HepG2 (cell line): ENCODE measurements around the gene FRMPD2. TPM values are rescaled to one million over a fixed set of nuclear protein-coding genes. Genes with fewer than 3 reads are reported as not detected.
"Not testable (repeated sequence)": the region's sequence is repeated elsewhere in the genome, so short reads cannot be mapped to it uniquely, and the experiment has no call there.

ENCODE experiments used
- ATAC-seq: fragments of 200-7000 bp; cut with Tn5 transposase; 3 replicates; pipeline ENCODE4 v1.9.1; 2020; ENCODE audit warnings: mild to moderate bottlenecking, moderate library complexity
- BruUV-seq: library from RNA; stranded (reverse); fragments of 400-500 nt; replicated peaks from 2 replicates; lab custom pipeline; 2021; lab: Mats Ljungman, UMichigan
- CTCF ChIA-PET: fragments of 300-600 bp; formaldehyde crosslinking; extraction: SDS; loops from one replicate; lab custom pipeline; 2021; ENCODE audit warnings: low total read pairs, inconsistent platforms, low intra/inter-chr PET ratio; lab: Yijun Ruan, JAX
- POLR2A ChIA-PET: fragments of 350-600 bp; sonication (Branson Sonifier 250); formaldehyde crosslinking; loops from one replicate; lab custom pipeline; 2020; ENCODE audit warnings: antibody characterized with exemption, inconsistent platforms; lab: Yijun Ruan, JAX
- DNase-seq: peaks from one replicate; pipeline ENCODE4 v3.0.0-alpha.2; 2015; ENCODE audit warnings: low spot score
- FAIRE-seq: peaks from 3 replicates; lab custom pipeline; 2011; peaks lifted over from hg19 to GRCh38; lab: Jason Lieb, UNC
- H2AFZ ChIP-seq: one replicate; pipeline ENCODE4 v1.6.1; 2011; ENCODE audit warnings: low read length, inconsistent platforms
- H3K27ac ChIP-seq: fragments of 300-600 bp; 3 replicates; pipeline ENCODE4 v1.8.0; 2011; ENCODE audit warnings: mixed run types, mild to moderate bottlenecking, mixed read lengths, low read length, inconsistent platforms; ENCODE audit not compliant: insufficient read depth; ENCODE audit errors: extremely low read length
- H3K27me3 ChIP-seq, 2 experiments: fragments of 200-600 bp in 1 of 2; 2 replicates in 1 of 2; 3 replicates in 1 of 2; pipeline versions ENCODE4 v1.6.0 to v1.8.0; 2011; ENCODE audit warnings: low read length in 2 of 2, mild to moderate bottlenecking in 2 of 2, moderate library complexity in 2 of 2, inconsistent platforms in 1 of 2; ENCODE audit not compliant: insufficient read depth in 2 of 2, control insufficient read depth in 1 of 2
- H3K36me3 ChIP-seq, 2 experiments: fragments of 200-600 bp in 1 of 2; replicated peaks in 1 of 2; 2 replicates in 1 of 2; 3 replicates in 1 of 2; pipeline versions ENCODE4 v1.5.1 to v1.8.0; 2011; ENCODE audit warnings: low read length in 2 of 2, inconsistent platforms in 1 of 2; ENCODE audit not compliant: insufficient read depth in 2 of 2, control insufficient read depth in 1 of 2
- H3K4me1 ChIP-seq: 2 replicates; pipeline ENCODE4 v1.5.1; 2012; ENCODE audit warnings: low read length, inconsistent platforms; ENCODE audit not compliant: insufficient read depth
- H3K4me2 ChIP-seq: 2 replicates; pipeline ENCODE4 v1.6.0; 2011; ENCODE audit warnings: low read depth, low read length, inconsistent platforms
- H3K4me3 ChIP-seq, 3 experiments: fragments of 200-600 bp in 1 of 3; sonication (generic), shearing (Covaris generic) in 1 of 3; replicated peaks in 1 of 3; 2 replicates each; pipeline ENCODE4 v1.5.1; 2011 to 2016; ENCODE audit warnings: low read length in 3 of 3, inconsistent platforms in 2 of 3, low read depth in 2 of 3, mild to moderate bottlenecking in 2 of 3, control low read depth in 1 of 3, mixed read lengths in 1 of 3; ENCODE audit not compliant: insufficient read depth in 1 of 3
- H3K79me2 ChIP-seq: one replicate; pipeline ENCODE4 v1.6.1; 2011; ENCODE audit warnings: low read length, inconsistent platforms; ENCODE audit not compliant: insufficient read depth
- H3K9ac ChIP-seq: 2 replicates; pipeline ENCODE4 v1.6.0; 2011; ENCODE audit warnings: mild to moderate bottlenecking, low read depth, low read length, inconsistent platforms; ENCODE audit not compliant: insufficient read depth
- H3K9me3 ChIP-seq: 2 replicates; pipeline ENCODE4 v1.5.1; 2012; ENCODE audit warnings: mild to moderate bottlenecking, low read length
- H4K20me1 ChIP-seq: 2 replicates; pipeline ENCODE4 v1.6.0; 2011; ENCODE audit warnings: inconsistent platforms, mild to moderate bottlenecking, low read length, moderate library complexity; ENCODE audit not compliant: insufficient read depth
- WGBS: methylation state at CpG from one replicate; pipeline ENCODE4 v1.1.6; 2017; ENCODE audit warnings: low lambda C conversion rate; 5-methylcytosine and 5-hydroxymethylcytosine counted together
- in situ Hi-C: cut with HindIII; loops from 2 replicates; pipeline ENCODE4 v1.10.0; 2017; ENCODE audit warnings: low pct_unique_long_range_greater_than_20kb; ENCODE audit not compliant: extremely low pct_ligation_motif_present
- intact Hi-C: fragments of 100-400 bp; cut with micrococcal nuclease; formaldehyde crosslinking; loops from one replicate; pipeline ENCODE4 v1.10.0; 2022; ENCODE audit not compliant: unreplicated experiment
- polyA plus RNA-seq, 8 experiments: library from polyadenylated mRNA; depleted of rRNA in 3 of 8; stranded (reverse) in 7 of 8; unstranded in 1 of 8; fragments of >200 nt; fragmentation: Illumina TruSeq in 4 of 8; extraction: Trizol in 4 of 8; gene quantifications; 2 replicates each; pipeline versions ENCODE4 v1.2.1 to v1.2.3, GENCODE V29; 2011 to 2016; ENCODE audit warnings: low read depth in 4 of 8, missing spikeins in 1 of 8, mixed read lengths in 1 of 8; ENCODE audit not compliant: insufficient read depth in 1 of 8
- total RNA-seq, 5 experiments: library from RNA; depleted of rRNA; stranded (reverse); fragments of >200 nt; fragmentation: Illumina TruSeq; extraction: Trizol; gene quantifications; 2 replicates each; pipeline ENCODE4 v1.2.3, GENCODE V29; 2016; ENCODE audit warnings: low read depth in 1 of 5

Gene FRMPD2
- total and polyA plus RNA-seq, 2 of the 13 experiments (the other 11 are each of a cell fraction or from before 2014, with no cell fraction given) = 0.45 to 1.3 TPM

DNA sequence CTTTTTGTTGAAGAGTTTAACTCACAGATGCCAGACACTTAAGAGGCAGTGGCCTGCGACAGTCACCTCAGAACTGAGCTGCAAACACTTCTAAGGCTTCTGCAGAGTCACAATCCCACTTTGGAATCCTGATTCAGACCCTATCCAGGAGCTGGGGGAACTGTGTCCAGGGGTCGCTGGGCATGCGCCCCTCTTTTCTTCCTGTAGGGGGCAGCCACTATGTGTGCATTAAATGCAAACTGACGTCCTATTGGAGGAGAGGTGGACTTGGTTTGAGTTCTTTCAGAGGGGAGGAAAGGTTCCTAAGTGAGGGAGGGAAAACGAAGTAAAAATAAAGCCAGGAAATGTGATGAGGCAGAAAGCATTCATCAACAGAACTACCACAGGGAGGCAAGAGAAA is 113.8 kb downstream of the FRMPD2 start:
- H2AFZ ChIP-seq, H3K27ac ChIP-seq, H3K79me2 ChIP-seq, H3K9me3 ChIP-seq, H3K4me2 ChIP-seq, intact Hi-C loops, DNase-seq, FAIRE-seq, POLR2A ChIA-PET, CTCF ChIA-PET, H3K4me3 ChIP-seq, BruUV-seq, H4K20me1 ChIP-seq, H3K27me3 ChIP-seq, H3K4me1 ChIP-seq, H3K9ac ChIP-seq, H3K36me3 ChIP-seq, in situ Hi-C loops: not testable (repeated sequence)
- peak; percentile 80 for ATAC-seq
- 0% methylated on average over 2 of the region's 5 CpGs for WGBS

DNA sequence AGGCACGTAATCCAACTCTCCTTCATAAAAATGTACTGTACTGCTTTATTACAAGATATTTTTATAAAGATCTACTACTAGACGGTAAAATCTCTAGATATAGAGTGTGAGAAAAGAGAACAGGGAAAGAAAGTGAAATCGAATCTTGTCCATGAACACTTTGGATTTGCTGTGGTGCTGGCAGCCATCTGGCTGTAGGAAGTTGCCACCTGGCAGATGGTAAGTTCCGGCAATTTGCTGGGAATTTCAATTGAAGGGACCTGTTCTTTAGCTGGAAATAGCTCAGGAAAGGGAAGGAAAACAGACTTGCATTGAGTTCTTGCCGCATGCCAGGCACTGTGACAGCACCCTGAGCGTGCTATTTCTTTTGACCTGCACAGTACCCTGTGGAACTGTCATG is 114.3 kb downstream of the FRMPD2 start:
- CTCF ChIA-PET, BruUV-seq: not testable (repeated sequence)

DNA sequence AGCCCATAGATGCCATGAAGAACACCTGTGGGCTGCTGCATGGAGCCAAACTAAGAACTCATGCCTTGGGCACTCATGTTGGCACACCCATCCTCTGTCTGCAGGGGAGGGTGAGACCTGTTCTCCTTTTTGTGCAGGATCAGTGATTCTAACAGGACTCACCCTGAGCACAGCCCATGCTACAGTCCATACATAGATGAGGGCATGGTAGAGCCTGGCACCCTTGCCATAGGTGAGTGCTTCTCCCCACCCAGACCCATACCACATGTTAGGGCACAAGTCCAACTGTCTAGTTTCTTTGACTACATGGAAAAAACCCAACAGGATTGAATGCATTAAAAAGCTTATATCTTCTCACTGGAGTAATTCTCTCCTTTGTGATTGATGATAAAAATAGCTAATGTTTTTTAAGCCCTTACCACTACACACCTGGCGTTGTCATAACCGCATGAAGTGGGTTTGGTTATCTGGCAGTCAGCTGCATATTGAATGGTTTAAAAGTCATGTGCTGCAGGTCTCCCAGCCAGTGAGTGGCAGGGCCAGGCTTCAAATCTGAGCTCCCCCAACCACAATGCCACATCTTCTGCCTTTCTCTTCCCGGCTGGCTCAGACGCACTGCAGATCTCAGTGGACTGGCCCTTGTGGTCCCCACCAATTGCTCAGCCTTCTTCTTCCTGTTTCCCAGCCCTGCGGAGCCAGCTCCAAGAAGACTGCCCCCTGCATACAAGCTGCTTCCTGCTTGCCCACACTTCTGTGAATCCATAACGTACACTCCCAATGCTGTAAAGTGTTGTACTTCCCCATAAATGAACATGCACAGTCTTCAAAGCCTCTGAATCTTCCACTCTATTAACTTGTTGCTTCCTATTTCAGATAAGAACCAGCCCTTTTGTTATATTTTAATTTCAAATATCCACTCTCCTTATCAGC is 120.0 kb downstream of the FRMPD2 start:
- H3K4me3 ChIP-seq, in situ Hi-C loops, ATAC-seq, H3K9me3 ChIP-seq, POLR2A ChIA-PET, FAIRE-seq, intact Hi-C loops, H4K20me1 ChIP-seq, DNase-seq, CTCF ChIA-PET, H3K36me3 ChIP-seq, H3K27me3 ChIP-seq, H3K79me2 ChIP-seq, H3K27ac ChIP-seq, H2AFZ ChIP-seq, H3K4me1 ChIP-seq, BruUV-seq, H3K4me2 ChIP-seq, H3K9ac ChIP-seq: not testable (repeated sequence)
- WGBS = 70% methylated on average over 5 of the region's 6 CpGs

More for the DNA sequence above, 114.3 kb downstream of the FRMPD2 start:
- H3K4me1 ChIP-seq, H3K27ac ChIP-seq, H3K36me3 ChIP-seq, H3K9ac ChIP-seq, H4K20me1 ChIP-seq, H3K4me2 ChIP-seq, H2AFZ ChIP-seq, in situ Hi-C loops, H3K4me3 ChIP-seq, DNase-seq, POLR2A ChIA-PET, FAIRE-seq, intact Hi-C loops, ATAC-seq, H3K79me2 ChIP-seq, H3K9me3 ChIP-seq, H3K27me3 ChIP-seq: not testable (repeated sequence)
- WGBS = 36% methylated on average over 4 of the region's 6 CpGs

DNA sequence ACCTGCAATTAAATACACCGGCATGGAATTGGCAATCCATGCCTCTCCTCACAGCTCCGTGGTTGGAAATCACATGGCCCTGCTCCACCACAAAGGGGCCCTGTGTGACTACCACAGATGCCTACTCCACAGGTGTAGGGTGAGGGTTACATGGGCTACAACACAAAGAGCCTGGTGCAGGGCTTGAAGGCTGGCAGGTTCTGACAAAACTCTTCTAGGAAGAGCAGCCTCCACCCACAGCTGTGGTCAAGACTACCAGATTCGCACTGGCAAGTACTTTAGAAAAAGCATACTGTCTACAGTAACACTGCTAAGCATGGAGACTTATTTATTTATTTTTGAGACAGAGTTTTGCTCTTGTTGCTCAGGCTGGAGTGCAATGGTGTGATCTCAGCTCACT is 126.9 kb downstream of the FRMPD2 start:
- in situ Hi-C loops, H3K27ac ChIP-seq, intact Hi-C loops, H3K79me2 ChIP-seq, H3K4me2 ChIP-seq, CTCF ChIA-PET, H4K20me1 ChIP-seq, DNase-seq, H3K4me1 ChIP-seq, H2AFZ ChIP-seq, H3K36me3 ChIP-seq, H3K9me3 ChIP-seq, BruUV-seq, FAIRE-seq, H3K27me3 ChIP-seq, H3K9ac ChIP-seq, POLR2A ChIA-PET, H3K4me3 ChIP-seq, ATAC-seq: not testable (repeated sequence)
- 0% methylated on average over 1 of the region's 3 CpGs for whole genome bisulfite sequencing
